HG03135 (cell line): ENCODE data around the gene TCF21.
"Not testable (repeated sequence)": the region's sequence is repeated elsewhere in the genome, so short reads cannot be mapped to it uniquely, and the experiment has no call there.

Experiments
- ATAC-seq: cut with Tn5 transposase; IDR thresholded peaks from one replicate; pipeline ENCODE4 v1.9.1; 2021; ENCODE audit warnings: mild to moderate bottlenecking, moderate library complexity; ENCODE audit not compliant: unreplicated experiment

TCF21 gene

DNA sequence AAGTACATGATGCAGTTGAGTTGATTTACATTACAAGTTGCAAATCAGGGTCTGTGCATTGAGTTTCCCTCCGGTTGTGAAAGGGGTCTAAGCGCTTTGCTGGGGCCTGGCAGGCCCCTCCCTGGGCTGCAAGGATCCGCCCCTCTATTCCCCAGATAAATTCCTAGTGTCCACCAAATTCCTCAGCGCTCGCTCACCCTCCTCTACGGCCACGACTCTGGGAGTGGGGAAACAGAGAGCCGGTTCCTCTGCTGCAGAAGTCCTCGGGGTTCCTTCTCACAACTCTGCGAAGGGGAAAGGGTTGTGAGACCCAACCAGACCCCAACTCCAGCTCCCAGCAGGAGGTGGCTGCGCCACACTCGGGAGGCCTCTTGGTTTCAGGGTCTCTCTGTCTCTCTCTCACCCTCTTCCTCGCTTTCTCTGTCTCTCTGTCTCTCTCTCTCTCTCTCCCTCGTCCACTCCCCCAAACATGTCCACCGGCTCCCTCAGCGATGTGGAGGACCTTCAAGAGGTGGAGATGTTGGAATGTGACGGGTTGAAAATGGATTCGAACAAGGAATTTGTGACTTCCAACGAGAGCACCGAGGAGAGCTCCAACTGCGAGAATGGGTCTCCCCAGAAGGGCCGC is at the start of gene TCF21:
TSS of gene TCF21 (plus strand) at position 185 of the 628 bp plus-strand sequence. CDS start at position 470, 285 bp downstream.
- ATAC-seq, result no peak

DNA sequence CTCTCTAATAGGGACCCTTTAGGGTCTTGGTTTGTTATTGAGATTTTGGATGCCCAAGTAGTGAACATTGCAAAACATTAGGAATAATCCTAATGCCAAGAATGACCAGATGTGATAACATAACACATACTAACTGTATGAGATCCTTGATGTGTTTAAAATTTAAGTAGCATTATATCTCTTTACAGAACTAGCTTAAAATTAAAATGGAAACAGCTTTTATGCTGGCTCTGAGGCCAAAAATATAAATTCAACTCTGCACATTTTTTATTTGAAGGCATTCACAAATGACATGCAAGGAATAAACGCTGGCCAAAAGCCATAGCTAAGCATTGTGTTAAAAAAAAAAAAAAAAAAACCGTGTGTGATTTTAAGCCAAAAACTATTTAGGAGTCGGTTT is 47.7 kb upstream of the TCF21 start:
- ATAC-seq, result no peak

DNA sequence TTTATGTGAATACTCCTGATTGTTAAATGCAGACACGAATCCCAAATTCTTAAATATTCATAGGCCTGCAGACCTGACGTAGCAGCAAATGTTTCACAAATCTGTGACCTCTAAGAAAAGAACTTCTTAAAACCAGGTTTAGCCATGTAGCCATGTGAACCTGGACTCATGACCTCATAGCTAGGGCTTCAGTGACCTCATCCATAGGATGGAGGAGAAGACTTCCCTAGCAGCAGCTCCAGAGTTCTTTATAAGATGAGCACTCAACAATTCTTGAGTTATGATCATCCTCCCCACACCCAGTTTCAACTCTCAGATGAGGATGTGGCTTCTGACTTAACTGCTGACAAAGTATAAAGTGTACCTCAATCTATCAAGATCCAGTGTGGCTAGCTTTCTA is 45.8 kb upstream of the TCF21 start:
- no peak for ATAC-seq

- ATAC-seq, result no peak
Observed at GRCh38 chr6:133844709-133845108, 44.2 kb upstream of the TCF21 start.

DNA sequence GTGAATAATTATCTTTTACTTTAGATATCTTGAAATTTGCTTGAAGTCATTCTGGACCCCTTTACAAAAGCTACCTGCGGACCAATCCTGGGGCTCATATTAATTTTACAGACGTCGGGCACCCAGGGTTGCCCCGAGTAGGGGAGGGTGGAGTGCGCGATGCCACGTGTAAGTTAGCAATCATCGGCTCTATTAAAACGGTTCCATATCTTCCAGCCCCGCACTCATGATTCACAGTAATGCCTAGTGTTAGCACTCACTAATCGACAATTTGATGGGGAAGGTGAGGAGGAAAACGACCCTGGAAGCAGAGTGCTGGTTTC is 34.9 kb upstream of the TCF21 start:
- no peak for ATAC-seq

DNA sequence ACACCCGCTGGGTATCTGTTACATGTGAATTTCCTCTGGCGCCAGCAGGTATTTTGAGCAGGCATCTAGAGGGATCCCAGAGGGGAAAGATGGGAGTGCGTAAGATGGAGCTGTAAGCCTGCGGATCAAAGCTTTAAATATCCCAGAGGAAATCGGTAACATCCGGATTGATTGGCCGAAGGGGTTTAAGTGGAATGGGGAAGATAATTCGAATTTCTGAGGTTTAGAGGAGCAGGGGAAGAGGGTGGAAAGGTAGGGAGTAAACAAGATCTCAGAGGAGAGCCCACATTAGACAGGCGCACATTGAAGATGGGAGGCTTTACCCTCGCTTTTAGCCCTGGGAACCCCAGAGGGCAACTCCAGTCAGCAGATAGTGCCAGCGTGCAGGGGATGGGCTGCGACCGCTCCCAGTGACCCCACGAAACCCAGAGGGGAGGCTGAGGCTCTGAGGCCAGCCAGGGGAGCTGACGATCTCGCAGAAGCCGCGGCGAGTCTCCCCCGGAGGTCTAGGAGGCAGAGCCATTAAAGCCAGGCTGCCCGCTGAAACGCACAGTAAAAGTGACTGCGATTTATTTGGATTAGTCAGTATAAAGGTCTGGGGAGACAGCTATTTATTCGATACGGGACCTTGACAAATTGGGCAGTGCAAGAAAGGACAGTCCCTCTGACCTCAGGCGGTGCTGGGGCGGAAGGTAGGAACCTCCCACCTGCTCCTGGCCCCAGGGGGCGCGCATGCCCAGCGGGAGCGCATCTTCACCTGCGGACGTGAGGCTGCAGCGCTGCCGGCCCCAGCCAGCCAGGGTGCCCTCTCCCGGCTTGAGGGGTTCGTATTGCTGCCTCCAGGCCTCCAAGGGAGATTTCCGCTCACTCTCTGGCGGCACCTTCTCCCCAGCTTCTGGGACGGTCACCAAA is 34.3 kb upstream of the TCF21 start:
- ATAC-seq, result no peak

- no peak for ATAC-seq
Observed at GRCh38 chr6:133855276-133855990, 33.5 kb upstream of the TCF21 start.

GRCh38 chr6:133855991-133856370 is 32.9 kb upstream of the TCF21 start:
- no peak for ATAC-seq

- ATAC-seq, result no peak
Observed at GRCh38 chr6:133856911-133857310, 32.0 kb upstream of the TCF21 start.

GRCh38 chr6:133857696-133858095 is 31.2 kb upstream of the TCF21 start:
- no peak for ATAC-seq

GRCh38 chr6:133861337-133861736 is 27.6 kb upstream of the TCF21 start:
- ATAC-seq, result not testable (repeated sequence)

DNA sequence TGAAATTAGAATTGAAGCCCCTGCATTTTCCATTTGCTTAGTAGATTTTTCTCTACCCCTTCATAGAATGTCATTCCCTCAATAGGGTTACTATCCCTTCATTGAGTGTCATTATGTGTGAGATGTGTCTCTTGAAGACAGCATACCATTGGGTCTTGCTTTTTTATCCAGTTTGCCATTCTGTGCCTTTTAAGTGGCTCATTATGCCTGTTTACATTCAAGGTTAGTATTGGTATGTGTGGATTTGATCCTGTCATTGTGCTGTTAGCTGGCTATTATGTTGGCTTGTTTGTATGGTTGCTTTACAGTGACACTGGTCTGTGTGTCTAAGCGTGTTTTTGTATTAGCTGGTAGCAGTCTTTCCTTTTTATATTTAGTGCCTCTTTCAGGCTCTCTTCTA is 25.7 kb upstream of the TCF21 start:
- ATAC-seq, result no peak

DNA sequence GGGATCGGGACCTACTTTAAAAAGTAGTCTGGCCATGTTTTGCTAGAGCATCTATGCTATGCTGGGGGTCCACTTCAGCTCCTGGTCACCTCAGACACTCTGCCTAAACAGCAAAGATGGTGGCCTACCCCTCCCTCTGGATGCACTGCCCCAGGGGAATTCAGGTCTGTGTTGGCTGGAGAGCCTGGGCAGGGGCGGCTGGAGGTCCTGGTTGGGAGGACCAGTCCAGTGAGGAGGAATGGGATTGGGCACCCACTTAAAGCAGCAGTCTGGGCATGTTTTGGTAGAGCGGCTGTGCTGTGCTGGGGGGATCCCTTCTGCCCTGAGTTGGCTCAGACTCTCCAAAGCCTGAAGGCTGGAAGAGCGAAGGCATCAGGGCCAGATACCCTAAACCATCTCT is 23.2 kb upstream of the TCF21 start:
- ATAC-seq, result no peak

DNA sequence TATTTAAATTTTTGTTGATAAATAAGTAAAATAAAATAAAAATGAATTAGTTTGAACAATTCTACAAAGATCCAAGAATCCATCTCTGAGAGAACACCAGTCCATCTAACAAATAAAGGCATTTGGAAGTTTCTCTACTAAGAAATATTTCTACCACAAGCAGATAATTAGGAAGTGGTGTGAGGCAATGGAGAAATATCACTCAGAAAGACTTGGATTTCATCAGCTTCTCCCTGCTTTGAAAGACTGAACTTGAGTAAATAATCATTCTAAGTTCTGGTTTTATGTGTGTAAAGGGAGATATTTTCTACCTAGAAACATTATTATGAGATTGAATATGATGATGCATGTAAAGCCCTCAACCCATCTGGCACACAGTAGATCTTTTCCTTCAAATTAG is 17.8 kb upstream of the TCF21 start:
- no peak for ATAC-seq

DNA sequence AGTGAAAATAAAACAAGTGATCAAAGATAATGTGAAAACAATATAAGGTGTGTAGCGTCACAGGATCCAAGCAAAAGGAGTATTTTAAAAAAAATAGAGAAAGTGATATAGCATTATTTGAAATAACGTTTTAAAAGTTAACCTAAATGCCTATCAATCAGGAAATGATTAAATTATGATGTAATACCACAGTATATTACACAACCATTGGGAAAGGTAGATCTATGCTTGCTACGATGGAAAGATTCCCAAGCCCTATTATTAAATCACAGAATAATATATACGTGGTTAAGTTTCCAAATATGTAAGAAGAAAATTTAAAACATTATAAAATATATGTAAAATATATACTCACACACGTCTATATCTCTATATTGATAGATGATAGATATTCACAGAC is 15.4 kb upstream of the TCF21 start:
- ATAC-seq, result no peak

- no peak for ATAC-seq
Observed at GRCh38 chr6:133877116-133877515, 11.8 kb upstream of the TCF21 start.

GRCh38 chr6:133880006-133880405 is 8.9 kb upstream of the TCF21 start:
- no peak for ATAC-seq

- no peak for ATAC-seq
Observed at GRCh38 chr6:133880896-133881295, 8.0 kb upstream of the TCF21 start.

- no peak for ATAC-seq
Observed at GRCh38 chr6:133886104-133886775, 2.7 kb upstream of the TCF21 start.

DNA sequence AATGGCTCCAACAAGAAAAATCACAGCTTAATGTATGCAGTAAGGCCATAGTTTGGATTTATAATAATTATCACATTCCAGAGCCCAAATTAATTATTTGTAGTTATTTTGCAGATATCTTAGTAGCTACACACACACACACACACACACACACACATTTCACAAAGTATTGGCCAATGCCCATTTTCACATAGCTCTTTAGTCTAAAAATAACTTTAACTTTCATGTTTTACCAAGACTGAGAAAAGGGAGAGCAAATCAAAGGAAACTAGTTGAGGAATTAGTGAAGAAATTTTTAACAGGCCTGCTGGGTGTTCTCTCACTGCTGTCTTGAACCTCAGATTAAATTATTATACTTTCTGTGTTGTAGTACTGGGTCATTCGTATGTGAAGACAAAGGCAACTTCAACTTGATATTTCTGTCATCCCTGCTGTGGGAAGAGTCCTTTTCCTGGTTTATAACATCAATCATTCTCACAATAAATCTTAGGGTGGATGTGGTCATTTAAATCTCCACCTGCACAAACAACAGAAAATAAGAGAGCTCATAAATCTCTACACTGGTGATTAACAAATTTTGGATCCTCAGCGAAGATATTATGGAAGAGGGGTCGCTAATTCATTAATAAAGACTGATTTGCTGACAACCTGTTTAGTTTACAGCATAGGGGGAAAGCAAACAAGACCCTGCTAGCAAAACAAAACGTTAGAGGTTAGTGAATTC is 1.6 kb upstream of the TCF21 start:
- no peak for ATAC-seq

DNA sequence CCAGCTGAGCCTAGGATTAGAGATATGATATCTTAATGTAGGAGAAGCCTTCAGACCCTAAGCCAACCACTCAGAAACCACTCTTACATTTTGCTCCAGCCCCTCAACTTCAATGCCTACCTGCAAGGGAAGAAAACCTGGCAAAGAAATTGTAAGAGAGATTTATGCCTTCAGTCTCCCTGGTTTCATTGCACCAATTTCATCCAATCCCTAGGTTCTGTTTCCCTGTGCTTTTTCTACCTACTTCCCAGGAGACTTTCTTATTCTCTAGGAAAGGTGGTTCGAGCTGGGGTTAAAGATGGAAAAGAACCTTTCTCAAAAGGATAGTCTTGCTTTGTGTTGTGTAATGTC is 1.1 kb upstream of the TCF21 start:
- no peak for ATAC-seq
